CD4-positive, alpha-beta T cell (primary cell): Measurements from ENCODE around the gene NECTIN4. TPM values are rescaled to one million over a fixed set of nuclear protein-coding genes. Genes with fewer than 3 reads are reported as not detected.
"Not testable (repeated sequence)": the region's sequence is repeated elsewhere in the genome, so short reads cannot be mapped to it uniquely, and the experiment has no call there.

Experiments
- ATAC-seq: fragments of 200-7000 bp; cut with Tn5 transposase; one replicate; pipeline ENCODE4 v1.10.0; 2022; ENCODE audit warnings: mild to moderate bottlenecking; ENCODE audit not compliant: poor library complexity
- CTCF ChIA-PET: fragments of 350-600 bp; sonication (Branson Sonifier 250); formaldehyde crosslinking; loops from one replicate; lab custom pipeline; 2021; ENCODE audit warnings: antibody characterized with exemption, inconsistent platforms; lab: Charles Lee
- POLR2A ChIA-PET: fragments of 350-600 bp; sonication (Branson Sonifier 250); formaldehyde crosslinking; loops from one replicate; lab custom pipeline; 2021; ENCODE audit warnings: antibody characterized with exemption, inconsistent platforms; lab: Charles Lee
- DNase-seq, 14 experiments: peaks; one replicate each; pipeline ENCODE4 v3.0.0-alpha.2; 2013 to 2020; ENCODE audit warnings: mixed read lengths in 2 of 14
- H3K27ac ChIP-seq, 2 donors: one replicate each; pipeline versions ENCODE4 v1.5.1 to v1.7.0; 2013; ENCODE audit warnings: low read length in 2 of 2, low read depth in 1 of 2, mild to moderate bottlenecking in 1 of 2
- H3K27me3 ChIP-seq, 2 experiments: 1 replicate in 1 of 2; 2 replicates in 1 of 2; pipeline versions ENCODE4 v1.6.1 to v1.7.0; 2013; ENCODE audit warnings: low read length in 2 of 2, control low read depth in 1 of 2, mild to moderate bottlenecking in 1 of 2, moderate library complexity in 1 of 2; ENCODE audit not compliant: insufficient read depth in 2 of 2, control insufficient read depth in 1 of 2
- H3K36me3 ChIP-seq: one replicate; pipeline ENCODE4 v1.6.1; 2013; ENCODE audit warnings: low read length, control low read depth; ENCODE audit not compliant: insufficient read depth
- H3K4me1 ChIP-seq: one replicate; pipeline ENCODE4 v1.6.1; 2013; ENCODE audit warnings: low read length, control low read depth; ENCODE audit not compliant: insufficient read depth
- H3K4me3 ChIP-seq: one replicate; pipeline ENCODE4 v1.5.1; 2013; ENCODE audit warnings: mild to moderate bottlenecking, low read length, moderate library complexity
- H3K9me3 ChIP-seq, 2 experiments: 1 replicate in 1 of 2; 2 replicates in 1 of 2; pipeline versions ENCODE4 v1.6.1 to v1.7.0; 2013; ENCODE audit warnings: low read length in 2 of 2, mild to moderate bottlenecking in 2 of 2, control low read depth in 1 of 2, moderate library complexity in 1 of 2; ENCODE audit not compliant: control insufficient read depth in 1 of 2, insufficient read depth in 1 of 2
- H3K27ac Mint-ChIP-seq: one replicate; pipeline ENCODE4 v1.8.0; 2020; ENCODE audit warnings: mixed read lengths
- H3K27me3 Mint-ChIP-seq: one replicate; pipeline ENCODE4 v1.8.0; 2021; ENCODE audit warnings: mixed read lengths
- H3K36me3 Mint-ChIP-seq: one replicate; pipeline ENCODE4 v1.8.0; 2021; ENCODE audit warnings: low read depth, mixed read lengths
- H3K4me1 Mint-ChIP-seq: one replicate; pipeline ENCODE4 v1.8.0; 2021; ENCODE audit warnings: low read depth, mixed read lengths
- H3K4me3 Mint-ChIP-seq: one replicate; pipeline ENCODE4 v1.8.0; 2020; ENCODE audit warnings: mild to moderate bottlenecking, mixed read lengths
- H3K9me3 Mint-ChIP-seq: one replicate; pipeline ENCODE4 v1.8.0; 2020; ENCODE audit warnings: mixed read lengths
- intact Hi-C, 2 experiments: fragments of 100-400 bp; cut with DNase I in 1 of 2; cut with micrococcal nuclease in 1 of 2; formaldehyde crosslinking; loops; one replicate each; pipeline versions ENCODE4 v1.15.1 to v1.9.0; 2023 to 2025; cut with DNase I, micrococcal nuclease
- total RNA-seq, 174 experiments: library from RNA in 2 of 174; stranded (reverse) in 2 of 174; gene quantifications; one replicate each; pipeline ENCODE4 v1.2.3 and lab custom pipeline; 2021 to 2026
- TF ChIP-seq, protein P1 (sequence below): fragments of 200-600 bp; IDR thresholded peaks from one replicate; pipeline ENCODE4 v1.8.0; 2022; ENCODE audit warnings: antibody characterized with exemption, mild to moderate bottlenecking

Gene NECTIN4
- total RNA-seq, 2 experiments from 2014 or later: 0.22 TPM

DNA sequence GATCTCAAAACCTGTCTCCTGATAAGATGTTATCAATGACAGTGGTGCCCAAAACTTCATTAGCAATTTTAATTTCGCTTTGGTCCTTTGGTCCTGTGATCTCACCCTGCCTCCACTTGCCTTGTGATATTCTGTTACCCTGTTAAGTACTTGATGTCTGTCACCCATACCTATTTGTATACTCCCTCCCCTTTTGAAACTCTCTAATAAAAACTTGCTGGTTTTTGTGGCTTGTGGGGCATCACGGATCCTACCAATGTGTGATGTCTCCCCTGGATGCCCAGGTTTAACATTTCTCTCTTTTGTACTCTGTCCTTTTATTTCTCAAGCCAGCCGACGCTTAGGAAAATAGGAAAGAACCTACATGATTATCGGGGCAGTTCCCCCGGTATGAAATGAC is 25.4 kb downstream of the NECTIN4 start:
- Histone ChIP-seq H3K27ac (peak overlapping the region in 1 of 2 donors; percentile 34), H3K36me3 (peaks cover 58% of the 10 kb centered on the region), H3K4me1 (peaks cover 89% of the 10 kb centered on the region)
- H3K9me3 Mint-ChIP-seq, ATAC-seq, POLR2A ChIA-PET, H3K27me3 Mint-ChIP-seq, H3K27me3 ChIP-seq, H3K4me3 ChIP-seq, H3K9me3 ChIP-seq, intact Hi-C loops: not testable (repeated sequence)
- H3K4me3 Mint-ChIP-seq: peak overlapping the region; percentile 85
- peaks cover 76% of the 10 kb centered on the region for H3K36me3 Mint-ChIP-seq
- peak overlapping the region; percentile 88 for H3K27ac Mint-ChIP-seq
- CTCF ChIA-PET: interaction anchor here (0.7 kb wide), 1 partner anchor 761 kb away, joined by 3 read pairs; no protein-coding TSS in a partner anchor
- peaks cover 80% of the 10 kb centered on the region for H3K4me1 Mint-ChIP-seq
- peak in 1 of 14 experiments; percentile 24 for DNase-seq

DNA sequence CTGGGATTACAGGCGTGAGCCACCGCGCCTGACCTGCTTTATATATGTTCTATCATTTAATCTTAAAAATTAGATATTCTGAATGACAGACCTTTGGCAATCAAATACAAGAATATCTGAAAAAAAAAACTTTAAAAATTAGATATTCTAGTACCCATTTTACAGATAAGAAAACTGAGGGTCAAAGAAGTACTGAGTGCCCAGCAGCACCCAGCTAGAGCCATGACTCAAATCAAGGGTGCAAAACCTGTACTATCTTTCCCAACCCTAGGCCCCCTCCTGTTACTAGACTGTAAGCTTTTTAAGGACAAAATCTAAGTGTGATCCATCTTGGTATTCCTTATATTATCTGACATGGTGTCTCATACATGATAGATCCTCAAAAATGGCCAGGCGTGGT is 27.9 kb downstream of the NECTIN4 start:
- intact Hi-C loops: no loop called here
- no peak for DNase-seq
- TF ChIP-seq, protein P1, sequence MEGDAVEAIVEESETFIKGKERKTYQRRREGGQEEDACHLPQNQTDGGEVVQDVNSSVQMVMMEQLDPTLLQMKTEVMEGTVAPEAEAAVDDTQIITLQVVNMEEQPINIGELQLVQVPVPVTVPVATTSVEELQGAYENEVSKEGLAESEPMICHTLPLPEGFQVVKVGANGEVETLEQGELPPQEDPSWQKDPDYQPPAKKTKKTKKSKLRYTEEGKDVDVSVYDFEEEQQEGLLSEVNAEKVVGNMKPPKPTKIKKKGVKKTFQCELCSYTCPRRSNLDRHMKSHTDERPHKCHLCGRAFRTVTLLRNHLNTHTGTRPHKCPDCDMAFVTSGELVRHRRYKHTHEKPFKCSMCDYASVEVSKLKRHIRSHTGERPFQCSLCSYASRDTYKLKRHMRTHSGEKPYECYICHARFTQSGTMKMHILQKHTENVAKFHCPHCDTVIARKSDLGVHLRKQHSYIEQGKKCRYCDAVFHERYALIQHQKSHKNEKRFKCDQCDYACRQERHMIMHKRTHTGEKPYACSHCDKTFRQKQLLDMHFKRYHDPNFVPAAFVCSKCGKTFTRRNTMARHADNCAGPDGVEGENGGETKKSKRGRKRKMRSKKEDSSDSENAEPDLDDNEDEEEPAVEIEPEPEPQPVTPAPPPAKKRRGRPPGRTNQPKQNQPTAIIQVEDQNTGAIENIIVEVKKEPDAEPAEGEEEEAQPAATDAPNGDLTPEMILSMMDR: no peak
- ChIA-PET POLR2A (interaction anchor here (0.6 to 3.1 kb wide), 6 partner anchors 9 to 47 kb away, joined by 3 to 20 read pairs (median 4); partner anchors contain the start of genes ARHGAP30, TSTD1 and USF1), CTCF (interaction anchor here (0.6 to 2.3 kb wide), 3 partner anchors 21 to 36 kb away, joined by 3 to 8 read pairs (median 3); no protein-coding TSS in a partner anchor)
- Mint-ChIP-seq H3K9me3 (no peaks in the 10 kb centered on the region), H3K36me3 (peaks cover 68% of the 10 kb centered on the region), H3K4me1 (peaks cover 72% of the 10 kb centered on the region), H3K27ac (peak overlapping the region; percentile 88), H3K27me3 (no peaks in the 10 kb centered on the region), H3K4me3 (no peak overlapping the region)
- no peaks in the 10 kb centered on the region for H3K27me3 ChIP-seq
- H3K4me1 ChIP-seq: peaks cover 82% of the 10 kb centered on the region
- no peaks in the 10 kb centered on the region for H3K9me3 ChIP-seq
- no peak for ATAC-seq
- no peak overlapping the region for H3K27ac ChIP-seq
- H3K4me3 ChIP-seq: no peak overlapping the region
- H3K36me3 ChIP-seq: peaks cover 72% of the 10 kb centered on the region

DNA sequence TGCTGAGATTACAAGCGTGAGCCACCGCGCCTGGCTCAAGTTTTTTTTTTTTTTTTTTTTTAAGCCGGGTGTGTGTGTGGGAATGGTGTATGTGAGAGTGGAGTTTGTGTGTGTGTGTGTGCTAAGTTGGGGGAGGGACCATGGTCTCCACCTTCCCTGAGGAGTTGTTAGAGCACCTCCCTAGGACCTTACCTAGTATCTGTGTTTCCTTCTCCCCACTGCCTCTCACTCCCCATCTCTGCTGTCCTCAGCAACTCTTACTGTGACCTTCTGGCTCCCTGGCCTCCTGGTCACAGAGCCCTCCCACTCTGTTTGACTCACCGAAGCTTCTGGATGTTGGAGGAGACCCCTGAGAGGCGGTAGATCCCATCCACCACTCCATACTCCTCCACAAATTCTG is 30.1 kb downstream of the NECTIN4 start:
- intact Hi-C loops: no loop called here
- Mint-ChIP-seq H3K36me3 (peaks cover 79% of the 10 kb centered on the region), H3K4me3 (no peak overlapping the region), H3K9me3 (no peaks in the 10 kb centered on the region), H3K27me3 (no peaks in the 10 kb centered on the region), H3K27ac (peak overlapping the region; percentile 88), H3K4me1 (peaks cover 64% of the 10 kb centered on the region)
- POLR2A ChIA-PET: interaction anchor here (0.8 to 3.1 kb wide), 3 partner anchors 8 to 14 kb away, joined by 3 to 20 read pairs (median 16); partner anchors contain the start of genes ARHGAP30 and USF1
- H3K27ac ChIP-seq: peak overlapping the region; percentile 13 to 54
- no peaks in the 10 kb centered on the region for H3K27me3 ChIP-seq
- CTCF ChIA-PET: interaction anchor here (0.6 to 2.3 kb wide), 3 partner anchors 9 to 38 kb away, joined by 3 to 8 read pairs (median 3); partner anchors contain the start of gene USF1
- ATAC-seq: no peak
- no peak for DNase-seq
- TF ChIP-seq, protein P1: no peak
- no peaks in the 10 kb centered on the region for H3K9me3 ChIP-seq
- peaks cover 67% of the 10 kb centered on the region for H3K4me1 ChIP-seq
- H3K4me3 ChIP-seq: no peak overlapping the region
- peaks cover 77% of the 10 kb centered on the region for H3K36me3 ChIP-seq
